Endometrium (tissue), 2 donors: Measurements from ENCODE around the gene DIPK1C.

ENCODE experiments used
- FAIRE-seq: peaks from 2 replicates; lab custom pipeline; 2012; peaks lifted over from hg19 to GRCh38; lab: Jason Lieb, UNC
- donor health status: control.
- donor health status: control.

The DIPK1C gene

DNA sequence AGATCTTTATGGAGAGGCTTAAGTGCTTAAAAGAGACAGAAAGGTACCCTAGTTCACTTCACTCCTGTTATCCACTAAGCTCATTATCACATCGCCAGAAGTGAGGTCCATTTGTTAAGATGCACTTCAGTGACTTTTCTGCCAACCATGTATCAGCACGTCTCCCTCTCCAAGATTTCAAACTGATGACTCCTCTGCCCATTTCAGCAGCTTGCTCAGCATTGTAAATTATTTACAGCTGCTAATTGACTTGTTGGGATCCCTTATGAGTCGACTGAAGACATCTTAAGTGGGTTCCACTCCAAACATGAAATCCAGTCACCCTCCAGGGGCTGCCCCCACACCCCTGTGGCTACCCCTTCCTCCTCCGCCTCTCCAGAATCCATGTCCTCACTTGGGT, 37.3 kb downstream of the DIPK1C start:
- no peak for FAIRE-seq

DNA sequence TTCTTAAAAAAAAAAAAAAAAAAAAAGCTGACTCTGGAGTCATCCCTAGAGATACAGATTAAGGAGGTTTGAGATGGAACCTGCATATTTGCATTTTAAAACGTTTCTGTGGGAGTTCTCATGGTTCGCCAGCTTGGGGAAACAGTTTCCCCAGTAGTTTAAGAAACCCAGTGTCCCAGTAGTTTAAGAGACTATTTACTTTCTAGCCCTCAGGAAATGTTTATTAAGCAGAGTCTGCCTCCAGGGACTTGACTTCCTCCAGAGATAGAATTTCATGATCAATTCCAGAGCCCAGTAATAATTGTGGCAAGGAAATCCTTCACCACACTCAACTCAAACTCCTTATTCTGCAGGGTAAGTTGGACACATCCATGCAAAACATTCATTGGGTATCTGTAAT, 39.1 kb downstream of the DIPK1C start:
- no peak for FAIRE-seq

GRCh38 chr18:74416124-74416523, 41.0 kb downstream of the DIPK1C start:
- FAIRE-seq: no peak

DNA sequence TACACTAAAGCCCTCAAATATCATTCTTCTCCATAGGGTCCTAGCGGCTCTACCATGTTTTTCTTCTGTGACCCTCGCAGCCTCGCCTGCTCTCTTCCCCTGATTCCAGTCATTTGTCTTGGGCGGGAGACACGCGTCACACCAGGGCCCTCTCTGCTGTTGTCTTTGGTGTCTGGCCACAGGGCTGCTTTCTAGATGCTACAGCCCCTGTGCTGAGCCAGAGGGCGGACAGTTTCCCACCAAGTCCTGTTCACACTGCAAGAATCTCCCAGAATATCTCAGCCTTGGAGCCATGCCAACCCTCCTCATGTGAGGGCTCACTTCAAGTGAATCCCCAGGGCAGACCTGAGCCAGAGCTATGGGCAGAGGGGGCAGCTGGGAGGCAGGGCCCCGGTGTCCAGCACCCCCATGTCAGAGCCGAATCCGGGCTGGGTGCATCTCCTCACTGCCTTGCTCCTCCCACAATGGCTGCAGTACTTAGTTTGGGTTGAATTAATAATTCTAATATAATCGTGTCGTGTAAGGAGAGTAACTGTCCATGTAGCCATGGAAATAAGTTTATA, 42.1 kb downstream of the DIPK1C start:
- no peak for FAIRE-seq

GRCh38 chr18:74413836-74414235, 43.3 kb downstream of the DIPK1C start:
- no peak for FAIRE-seq

DNA sequence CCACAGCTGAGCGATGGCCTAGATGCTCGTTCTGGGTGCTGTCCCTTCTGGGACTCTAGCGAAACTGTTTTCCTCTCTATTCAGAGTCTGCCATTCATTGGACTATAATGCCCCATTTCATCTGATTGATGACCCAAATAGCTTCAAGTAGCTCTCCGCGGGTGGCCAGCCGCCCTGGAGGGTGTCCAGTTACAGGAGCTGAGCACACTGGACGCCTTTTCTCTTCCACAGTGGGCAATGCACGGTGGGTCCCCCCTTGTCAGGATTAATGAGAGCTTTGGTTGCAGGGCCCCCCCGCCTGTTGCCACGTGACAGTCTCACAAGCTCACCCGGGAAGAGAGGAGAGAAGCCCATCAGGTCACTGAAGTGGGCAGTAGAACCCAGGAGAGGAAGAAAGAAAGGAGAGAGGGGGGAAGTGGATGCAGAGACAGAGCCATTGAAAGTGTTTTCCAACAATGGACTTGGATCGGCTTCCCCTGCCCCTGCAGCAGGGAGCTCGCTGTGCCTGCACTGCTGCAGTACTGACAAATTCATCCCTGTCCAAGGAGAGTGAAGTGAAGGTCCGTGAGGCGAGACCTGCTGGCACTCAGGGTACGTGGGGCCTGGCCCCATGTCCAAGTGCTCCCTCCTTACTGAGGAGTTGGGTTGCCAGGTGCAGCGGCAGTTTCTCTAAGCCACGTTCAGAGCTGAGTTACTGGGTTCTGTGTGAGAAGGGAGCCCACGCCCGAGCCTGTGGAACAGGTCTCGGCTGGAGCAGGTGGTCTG, 44.8 kb downstream of the DIPK1C start:
- no peak for FAIRE-seq

DNA sequence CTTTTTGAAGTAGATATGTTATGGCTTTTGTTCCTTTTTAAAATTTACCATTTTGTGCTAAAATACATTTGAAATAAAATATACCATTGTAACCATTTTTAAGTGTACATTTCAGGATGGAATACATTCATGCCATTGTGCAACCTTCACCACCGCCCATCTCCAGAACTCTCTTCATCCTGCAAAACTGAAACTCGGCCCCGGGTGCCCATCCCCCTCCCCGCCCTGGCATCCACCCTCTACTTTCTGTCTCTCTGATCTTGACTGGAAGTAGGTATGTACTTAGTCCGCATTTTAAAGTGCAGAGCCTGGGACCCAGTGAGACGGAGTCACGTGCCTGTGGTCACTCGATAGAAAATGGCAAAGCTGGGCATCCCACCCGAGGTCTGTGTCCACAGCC, 45.6 kb downstream of the DIPK1C start:
- no peak for FAIRE-seq

- FAIRE-seq: no peak
Measured at GRCh38 chr18:74410441-74410992, 46.6 kb downstream of the DIPK1C start.

DNA sequence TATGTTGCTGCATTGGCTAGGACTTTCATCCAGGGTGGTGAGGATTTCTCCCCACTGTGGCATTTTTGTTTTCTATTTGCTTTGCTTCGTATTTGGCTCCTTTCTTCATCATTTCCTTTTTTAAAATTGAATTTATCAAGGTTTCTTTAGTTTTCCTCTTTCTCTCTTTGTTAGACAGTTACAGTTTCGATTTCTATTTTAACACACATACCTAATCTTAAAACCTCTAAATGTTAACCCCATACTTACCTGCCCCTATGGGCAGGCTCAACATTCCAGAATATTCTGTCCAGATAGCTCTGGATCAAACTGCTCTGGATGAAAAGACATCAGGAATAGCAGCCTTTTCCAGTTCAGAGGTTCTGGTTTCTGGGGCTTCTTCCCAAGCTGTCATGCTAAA, 49.2 kb downstream of the DIPK1C start:
- no peak for FAIRE-seq

GRCh38 chr18:74402806-74403433, 54.2 kb downstream of the DIPK1C start:
- FAIRE-seq: no peak

GRCh38 chr18:74400813-74401212, 56.3 kb downstream of the DIPK1C start:
- no peak for FAIRE-seq

DNA sequence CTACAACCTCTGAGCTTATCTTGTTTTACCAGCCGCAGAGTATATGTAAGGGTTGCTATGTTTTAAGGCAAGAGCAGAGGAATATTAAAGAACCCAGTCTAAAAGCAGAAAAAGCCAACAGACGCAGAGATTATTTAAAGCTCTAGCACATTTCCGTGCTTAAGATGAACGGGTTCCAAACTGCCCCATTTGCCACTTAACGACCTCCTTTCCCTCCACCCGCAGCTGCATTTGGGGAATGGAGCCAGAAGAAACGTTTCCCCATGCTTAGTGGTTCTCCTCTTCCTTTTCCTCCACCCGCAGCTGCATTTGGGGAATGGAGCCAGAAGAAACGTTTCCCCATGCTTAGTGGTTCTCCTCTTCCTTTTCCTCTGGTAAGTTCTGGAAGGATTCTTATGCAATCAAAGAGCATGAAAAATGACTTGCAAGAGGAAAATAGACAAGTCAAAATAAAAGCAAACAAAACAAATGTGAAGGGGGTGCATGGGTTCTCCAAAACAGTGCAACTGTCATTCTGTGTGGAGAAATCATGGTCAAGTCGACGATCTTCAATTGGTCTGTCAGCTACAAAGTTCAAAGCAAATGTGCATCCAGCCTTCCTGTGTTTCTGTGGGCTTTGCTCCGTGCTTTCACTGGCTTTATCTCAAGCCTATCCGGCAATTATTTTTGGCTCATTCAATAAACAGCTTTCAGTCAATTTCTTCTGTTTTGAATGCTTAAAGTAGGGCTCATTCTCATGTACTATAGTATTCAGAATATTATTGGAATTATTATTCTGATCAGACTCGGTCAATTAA, 57.8 kb downstream of the DIPK1C start:
- no peak for FAIRE-seq

DNA sequence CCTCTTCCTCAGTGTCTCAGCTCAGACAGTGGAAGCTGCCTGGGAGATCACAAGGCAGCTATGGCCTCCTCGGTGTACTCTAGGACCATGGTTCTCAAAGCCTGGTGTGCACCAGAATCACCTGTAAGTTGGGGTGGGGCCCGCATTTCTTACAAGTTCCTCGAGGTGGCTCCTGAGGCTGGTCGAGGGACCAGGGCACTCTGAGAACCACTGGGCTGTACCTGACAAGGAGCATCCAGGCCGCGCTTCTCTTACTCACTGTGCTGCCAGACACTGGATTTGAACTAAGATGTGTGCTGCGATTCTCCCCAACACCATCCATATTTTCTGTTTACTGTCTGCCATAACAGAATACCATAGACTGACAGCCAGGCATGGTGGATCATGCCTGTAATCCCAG, 59.5 kb downstream of the DIPK1C start:
- no peak for FAIRE-seq

GRCh38 chr18:74396171-74397169, 60.6 kb downstream of the DIPK1C start:
- FAIRE-seq: no peak

GRCh38 chr18:74395648-74396154, 61.4 kb downstream of the DIPK1C start:
- no peak for FAIRE-seq

DNA sequence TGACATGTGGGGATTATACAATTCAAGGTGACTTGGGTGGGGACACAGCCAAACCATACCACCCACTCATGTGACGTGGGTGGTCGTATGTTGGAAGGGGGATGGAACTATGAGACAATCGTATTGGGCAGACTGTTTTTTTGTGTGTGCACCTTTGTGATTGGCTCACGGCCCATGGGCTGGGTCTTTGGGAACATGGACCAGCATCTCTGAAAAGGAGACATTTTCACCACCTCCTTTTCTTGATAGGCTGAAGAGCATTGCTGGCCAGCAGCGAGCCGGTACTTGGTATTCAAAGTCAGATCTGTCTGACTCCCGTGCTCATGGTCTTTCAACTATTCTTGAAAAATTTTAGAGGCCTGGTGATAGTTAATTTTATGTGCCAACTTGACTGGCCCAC, 62.1 kb downstream of the DIPK1C start:
- no peak for FAIRE-seq

- FAIRE-seq: no peak
Measured at GRCh38 chr18:74392323-74392722, 64.8 kb downstream of the DIPK1C start.

DNA sequence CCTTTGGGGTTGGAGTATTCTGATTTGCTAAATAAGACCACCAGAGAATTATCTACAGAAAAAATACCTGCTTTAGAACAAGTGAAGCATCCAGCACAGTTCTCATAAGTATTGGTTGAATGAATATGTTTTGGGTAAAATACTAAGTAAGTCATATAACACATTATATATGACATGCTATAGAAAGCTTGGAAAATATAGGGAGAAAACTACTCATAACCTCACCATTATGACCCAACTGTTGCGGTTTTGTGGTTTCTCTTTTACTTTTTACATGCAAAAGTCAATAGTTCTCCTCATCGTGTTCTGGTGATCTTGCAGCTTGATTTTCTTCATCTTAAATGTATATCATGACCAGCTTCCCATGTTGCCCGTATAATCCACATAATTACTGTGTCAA, 66.2 kb downstream of the DIPK1C start:
- FAIRE-seq: no peak

DNA sequence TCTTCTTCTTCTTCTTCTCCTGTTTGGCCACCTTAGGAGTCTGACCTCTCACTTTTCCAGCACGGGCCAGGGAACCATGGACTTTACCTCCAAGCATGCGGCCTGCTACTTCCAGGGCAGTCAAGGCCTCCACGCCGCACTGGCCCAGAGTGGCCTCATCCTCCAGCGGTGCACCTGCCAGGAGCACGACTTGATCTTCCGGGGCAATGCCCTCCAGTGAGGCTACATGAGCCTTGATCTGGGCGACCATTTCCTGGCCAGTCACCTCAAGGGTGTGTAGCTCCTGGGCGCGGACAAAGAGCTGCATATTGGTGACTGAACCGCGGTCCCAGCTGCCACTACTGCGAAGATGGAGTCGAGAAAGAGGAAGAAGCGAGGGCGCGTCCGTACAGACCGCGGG, 67.1 kb downstream of the DIPK1C start:
- FAIRE-seq: no peak

DNA sequence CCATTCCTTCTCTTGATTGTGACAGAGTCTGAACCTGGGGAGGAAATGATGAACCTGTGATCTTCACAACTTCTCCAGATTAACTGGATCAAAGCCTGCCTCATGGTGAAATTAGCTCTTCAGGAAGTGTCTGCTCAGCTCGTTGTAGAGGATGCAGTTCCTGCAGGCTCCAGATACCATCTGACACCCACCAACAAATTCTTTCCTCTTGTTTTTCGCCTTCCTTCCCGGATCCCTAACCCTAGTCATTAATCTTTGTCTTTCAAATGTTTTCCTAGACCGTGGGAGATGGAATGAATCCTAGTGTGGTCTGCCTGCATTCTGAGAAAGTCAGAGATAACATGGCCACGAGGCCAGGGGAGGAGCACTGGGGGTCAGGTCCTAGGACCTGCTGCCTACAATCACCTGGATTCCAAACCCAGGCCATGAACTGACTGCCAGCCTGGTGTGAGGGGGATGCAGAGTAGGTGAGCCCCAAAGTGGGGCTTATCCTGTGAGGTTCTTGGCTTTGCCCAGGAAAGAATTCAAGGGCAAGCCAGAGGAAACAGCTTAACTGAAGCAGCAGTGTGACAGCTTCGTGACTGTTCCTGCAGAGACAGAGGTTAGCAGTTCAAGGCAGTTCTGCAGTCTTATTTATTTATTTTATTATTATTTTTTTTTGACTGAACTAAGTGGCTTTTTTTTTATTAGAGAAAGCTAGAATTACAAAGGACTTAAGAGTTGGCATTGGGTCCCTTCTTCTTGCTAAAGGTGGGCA, 67.8 kb downstream of the DIPK1C start:
- FAIRE-seq: no peak
